HG03039 (cell line): ENCODE data around the gene SNRNP70.
A peak's percentile ranks its signal among the peaks of the same experiment; 100 is the strongest.
"Not testable (repeated sequence)": the region's sequence is repeated elsewhere in the genome, so short reads cannot be mapped to it uniquely, and the experiment has no call there.

Experiments
- ATAC-seq: cut with Tn5 transposase; IDR thresholded peaks from one replicate; pipeline ENCODE4 v1.9.1; 2021; ENCODE audit warnings: mild to moderate bottlenecking, moderate library complexity; ENCODE audit not compliant: unreplicated experiment

The SNRNP70 gene

GRCh38 chr19:49085020-49085867 is at the start of gene SNRNP70:
SNRNP70 (plus strand) TSS chr19:49085451; CDS start chr19:49086415, 964 bp downstream.
- ATAC-seq, result peak; percentile 85

- not testable (repeated sequence) for ATAC-seq
These were observed 48.4 kb upstream of the SNRNP70 start, which contains the start of gene CGB1 for GRCh38 chr19:49036815-49037214. CGB1 (minus strand) TSS chr19:49036895; CDS start chr19:49036711, 184 bp downstream.

- not testable (repeated sequence) for ATAC-seq
These were observed 47.1 kb upstream of the SNRNP70 start for GRCh38 chr19:49038111-49038510.

GRCh38 chr19:49038557-49039276 is 46.5 kb upstream of the SNRNP70 start:
- not testable (repeated sequence) for ATAC-seq

- not testable (repeated sequence) for ATAC-seq
These were observed 45.5 kb upstream of the SNRNP70 start for GRCh38 chr19:49039736-49040135.

- ATAC-seq, result no peak
These were observed 43.1 kb upstream of the SNRNP70 start for GRCh38 chr19:49042177-49042576.

- not testable (repeated sequence) for ATAC-seq
These were observed 42.6 kb upstream of the SNRNP70 start for GRCh38 chr19:49042666-49043065.

- ATAC-seq, result not testable (repeated sequence)
These were observed 41.7 kb upstream of the SNRNP70 start, which contains the start of gene CGB5 for GRCh38 chr19:49043548-49043947. CGB5 (plus strand) TSS chr19:49043848; CDS start chr19:49044210, 362 bp downstream.

- ATAC-seq, result not testable (repeated sequence)
These were observed 36.2 kb upstream of the SNRNP70 start, which contains the start of gene CGB8 for GRCh38 chr19:49049011-49049410. CGB8 (minus strand) TSS chr19:49049111; CDS start chr19:49048739, 372 bp downstream.

GRCh38 chr19:49049834-49050233 is 35.4 kb upstream of the SNRNP70 start:
- not testable (repeated sequence) for ATAC-seq

GRCh38 chr19:49050376-49051033 is 34.7 kb upstream of the SNRNP70 start:
- ATAC-seq, result not testable (repeated sequence)

- ATAC-seq, result no peak
These were observed 28.9 kb upstream of the SNRNP70 start for GRCh38 chr19:49056101-49056901.

- ATAC-seq, result not testable (repeated sequence)
These were observed 28.2 kb upstream of the SNRNP70 start for GRCh38 chr19:49056902-49057596.

- ATAC-seq, result no peak
These were observed 27.5 kb upstream of the SNRNP70 start, which contains the start of gene CGB7 for GRCh38 chr19:49057636-49058234. CGB7 (minus strand) TSS chr19:49057749; CDS start chr19:49055375, 2,374 bp downstream.

- ATAC-seq, result no peak
These were observed 26.7 kb upstream of the SNRNP70 start for GRCh38 chr19:49058562-49058961.

- ATAC-seq, result no peak
These were observed 26.2 kb upstream of the SNRNP70 start for GRCh38 chr19:49059053-49059452.

- no peak for ATAC-seq
These were observed 24.3 kb upstream of the SNRNP70 start for GRCh38 chr19:49061000-49061399.

- ATAC-seq, result no peak
These were observed 23.8 kb upstream of the SNRNP70 start for GRCh38 chr19:49061445-49061844.

- ATAC-seq, result no peak
These were observed 21.1 kb upstream of the SNRNP70 start for GRCh38 chr19:49064029-49064629.
